ENCODE data around the gene MAL.
"Not testable (repeated sequence)": the region's sequence is repeated elsewhere in the genome, so short reads cannot be mapped to it uniquely, and the experiment has no call there.

MAL gene

GRCh38 chr2:95068256-95068655, 42.7 kb downstream of the MAL start:
- no peak for DNase-seq

GRCh38 chr2:95069465-95069864, 44.0 kb downstream of the MAL start:
- no peak for DNase-seq

- no peak for DNase-seq
Measured at GRCh38 chr2:95071856-95072255, 46.3 kb downstream of the MAL start.

- no peak for DNase-seq
Measured at GRCh38 chr2:95072424-95072823, 46.9 kb downstream of the MAL start.

- DNase-seq = no peak
Measured at GRCh38 chr2:95073856-95074662, 48.6 kb downstream of the MAL start.

- peak; percentile 36 for DNase-seq
Measured at GRCh38 chr2:95074663-95075439, 49.3 kb downstream of the MAL start.

- no peak for DNase-seq
Measured at GRCh38 chr2:95075440-95076132, 50.1 kb downstream of the MAL start.

- peak; percentile 87 for DNase-seq
Measured at GRCh38 chr2:95076705-95077529, 51.4 kb downstream of the MAL start.

GRCh38 chr2:95077530-95077825, 52.0 kb downstream of the MAL start:
- no peak for DNase-seq

GRCh38 chr2:95077861-95078603, 52.5 kb downstream of the MAL start:
- no peak for DNase-seq

GRCh38 chr2:95079199-95079683, 53.7 kb downstream of the MAL start:
- no peak for DNase-seq

- no peak for DNase-seq
Measured at GRCh38 chr2:95082477-95082876, 57.0 kb downstream of the MAL start.

- no peak for DNase-seq
Measured at GRCh38 chr2:95086017-95086416, 60.5 kb downstream of the MAL start.

- no peak for DNase-seq
Measured at GRCh38 chr2:95087379-95087778, 61.9 kb downstream of the MAL start.

GRCh38 chr2:95091885-95092555, 66.5 kb downstream of the MAL start:
- DNase-seq = no peak

- not testable (repeated sequence) for DNase-seq
Measured at GRCh38 chr2:95098273-95098672, 72.8 kb downstream of the MAL start.

- DNase-seq = no peak
Measured at GRCh38 chr2:95099910-95100309, 74.4 kb downstream of the MAL start.

Data from activated T-cell treated with anti-CD3 and anti-CD28 coated beads for 4 hours (primary cell).